HG02885 (cell line): Measurements from ENCODE around the gene SFRP2.

Experiments
- ATAC-seq: cut with Tn5 transposase; IDR thresholded peaks from one replicate; pipeline ENCODE4 v1.9.1; 2021; ENCODE audit warnings: mild to moderate bottlenecking; ENCODE audit not compliant: unreplicated experiment, poor library complexity

The SFRP2 gene

DNA sequence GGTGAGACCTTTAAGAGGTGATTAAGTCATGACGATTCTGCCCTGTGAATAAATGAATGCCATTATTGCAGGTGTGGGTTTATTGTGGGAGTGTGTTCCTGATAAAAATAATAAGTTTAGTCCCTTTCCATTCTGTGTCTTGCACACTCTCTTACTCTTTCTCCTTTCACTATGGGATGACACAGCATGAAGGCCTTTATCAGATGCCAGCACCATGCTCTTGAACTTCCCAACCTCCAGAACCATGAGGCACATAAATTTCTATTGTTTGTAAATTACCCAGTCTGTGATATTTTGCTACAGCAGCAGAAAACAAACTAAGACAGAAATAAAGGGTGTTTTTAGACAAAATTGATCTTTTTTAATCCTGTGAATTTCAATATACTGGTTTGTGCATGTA is 10.5 kb downstream of the SFRP2 start:
- no peak for ATAC-seq

DNA sequence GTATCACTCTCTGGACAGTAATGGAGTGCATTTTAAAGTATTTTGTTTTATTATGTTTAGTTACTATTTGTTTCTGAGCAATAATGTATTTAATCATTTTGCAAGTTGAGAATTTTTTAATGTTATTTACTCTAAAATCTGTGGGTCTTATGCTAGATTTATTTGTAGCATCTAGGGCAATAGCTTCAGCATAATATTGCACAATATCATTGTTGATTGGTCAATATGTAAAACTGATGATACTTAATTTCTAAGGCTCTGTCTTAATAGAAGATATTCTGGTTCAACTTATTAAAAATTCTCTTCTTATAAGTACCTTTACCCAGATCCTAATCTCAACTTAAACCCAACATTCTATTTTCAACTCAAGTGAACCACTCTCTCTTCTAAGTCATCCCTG is 11.5 kb downstream of the SFRP2 start:
- ATAC-seq, result no peak

DNA sequence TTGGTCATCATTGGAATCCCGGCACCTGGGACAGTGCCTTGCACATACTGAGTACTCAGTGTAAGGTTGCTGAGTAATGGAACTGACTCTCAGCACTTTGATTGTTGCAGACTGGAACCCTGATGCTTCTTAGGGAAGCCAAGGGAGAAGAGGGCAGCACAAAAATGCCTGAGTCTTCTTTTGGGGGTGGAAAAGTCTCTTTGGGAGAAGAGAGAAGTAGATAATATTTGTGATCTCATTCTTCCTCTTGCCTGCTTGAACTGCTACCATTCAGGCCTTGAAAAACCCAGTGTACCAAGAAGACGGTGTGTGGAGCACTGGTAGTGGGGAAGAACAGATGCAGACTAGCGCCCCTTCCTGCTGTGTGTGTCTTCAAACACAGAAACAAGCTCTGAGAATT is 12.3 kb downstream of the SFRP2 start:
- ATAC-seq, result no peak

- no peak for ATAC-seq
These were observed 15.6 kb downstream of the SFRP2 start for GRCh38 chr4:153773236-153773690.

GRCh38 chr4:153771046-153771445 is 17.8 kb downstream of the SFRP2 start:
- no peak for ATAC-seq

- ATAC-seq, result no peak
These were observed 22.1 kb downstream of the SFRP2 start for GRCh38 chr4:153766758-153767157.

DNA sequence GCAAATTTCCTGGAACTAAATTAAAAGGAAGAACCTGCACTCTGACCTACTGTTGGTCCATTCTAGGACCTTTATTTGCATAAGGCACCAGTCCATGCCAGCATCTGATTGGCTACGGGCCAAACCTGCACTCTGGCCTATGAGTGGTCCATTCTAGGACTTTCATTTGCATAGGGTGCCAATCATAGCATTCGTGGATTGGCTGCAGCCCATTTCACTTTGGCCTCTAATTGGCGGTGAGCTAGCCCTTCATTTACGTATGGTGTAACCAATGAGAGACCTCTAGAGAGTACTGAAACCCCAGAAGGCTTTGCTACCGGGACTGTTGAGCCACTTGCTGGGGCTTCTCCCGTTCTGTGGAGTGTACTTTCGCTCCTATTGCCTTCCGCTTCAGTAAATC is 23.0 kb downstream of the SFRP2 start:
- no peak for ATAC-seq

DNA sequence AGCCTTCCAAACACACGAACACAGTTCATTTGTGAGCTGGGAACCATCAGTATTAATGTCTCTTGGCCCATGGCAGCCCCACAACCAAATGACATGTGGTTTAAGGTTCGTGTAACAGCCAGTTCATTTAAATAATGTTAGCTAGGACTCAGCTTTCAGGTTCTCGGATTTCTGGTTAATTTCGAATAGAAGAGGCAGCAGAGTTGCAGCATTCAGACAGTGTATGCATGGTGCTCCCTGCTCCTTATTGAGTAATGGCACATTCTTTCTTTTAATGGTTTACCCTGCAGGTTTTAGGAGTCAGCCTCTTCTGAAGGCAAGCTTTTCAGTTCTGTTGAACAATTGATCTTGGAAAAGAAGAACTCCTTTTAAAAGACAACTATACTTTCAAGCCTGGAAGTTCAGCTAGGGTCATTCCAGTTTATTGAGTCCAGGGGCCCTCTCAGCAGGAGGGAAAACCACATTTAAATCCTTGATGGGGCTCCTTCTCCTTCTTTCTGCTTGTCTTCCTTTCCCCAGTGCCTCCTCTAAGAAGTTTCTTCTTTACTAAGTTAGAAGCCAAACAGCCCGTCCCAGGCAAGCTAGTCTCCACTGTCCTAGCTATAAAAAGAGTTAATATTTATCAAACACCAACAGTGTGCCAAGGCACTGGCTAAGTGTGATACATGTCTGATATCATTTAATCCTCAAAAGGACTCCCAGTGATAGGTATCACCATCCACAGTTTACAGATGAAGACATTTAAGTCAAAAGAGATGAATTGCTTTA is 24.1 kb downstream of the SFRP2 start:
- no peak for ATAC-seq

- ATAC-seq, result no peak
These were observed 25.5 kb downstream of the SFRP2 start for GRCh38 chr4:153763404-153763803.

GRCh38 chr4:153759407-153760316 is 29.2 kb downstream of the SFRP2 start, which contains the start of gene RNF175:
TSS of gene RNF175 (minus strand) at chr4:153760024. CDS start at chr4:153759862, 162 bp downstream.
- no peak for ATAC-seq

DNA sequence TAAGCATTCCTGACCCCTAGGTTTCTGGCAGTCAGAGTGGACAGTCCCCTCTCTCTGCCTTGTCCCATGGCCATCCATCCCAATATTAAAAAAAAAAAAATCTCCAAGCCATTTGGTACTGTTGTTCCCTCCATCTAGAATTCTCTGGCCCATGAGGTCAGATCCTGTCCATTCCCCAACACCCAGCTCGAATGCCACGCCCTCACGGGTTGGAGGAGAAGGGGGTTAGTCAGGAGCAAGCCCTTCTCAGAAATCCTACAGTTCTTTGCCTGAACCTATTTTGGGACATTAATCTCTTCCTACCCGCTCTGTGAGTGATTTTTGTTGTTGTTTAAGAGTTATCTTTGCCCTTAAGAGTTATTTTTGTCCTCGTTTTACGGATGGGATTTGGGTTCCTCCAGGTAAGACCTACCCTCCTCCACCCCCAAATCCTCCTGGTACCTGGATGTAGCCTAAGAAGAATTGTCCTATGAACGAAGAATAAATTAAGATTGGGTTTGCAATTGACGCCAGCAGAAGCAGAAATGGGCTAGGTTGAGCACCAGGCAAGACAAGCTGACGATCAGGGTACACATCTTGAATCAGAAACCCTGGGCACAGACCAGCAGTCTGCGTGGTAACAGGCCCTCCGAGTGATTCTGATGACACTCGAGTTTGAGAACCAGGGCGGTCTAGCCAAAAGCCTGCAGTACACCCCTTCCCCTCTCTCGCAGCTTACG is 30.0 kb downstream of the SFRP2 start:
- no peak for ATAC-seq

DNA sequence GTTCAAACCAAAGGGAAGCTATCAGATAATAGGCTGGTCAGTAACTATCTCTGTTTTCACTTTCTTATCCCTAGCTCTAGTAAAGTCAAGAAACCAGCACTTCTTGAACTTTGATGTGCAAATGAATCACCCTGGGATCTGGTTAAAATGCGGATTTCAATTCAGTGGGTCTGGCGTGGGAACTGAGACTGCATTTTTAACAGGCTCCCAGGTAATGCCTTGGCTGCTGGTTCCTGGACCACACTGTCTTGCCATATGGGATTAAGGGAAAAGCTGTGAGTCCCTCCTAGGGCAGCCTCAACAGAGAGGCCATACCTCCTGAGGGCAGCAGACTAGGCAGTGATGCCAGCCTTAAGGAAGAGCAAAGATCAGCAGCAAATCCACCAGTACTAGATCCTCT is 30.7 kb downstream of the SFRP2 start:
- ATAC-seq, result no peak

GRCh38 chr4:153757407-153757806 is 31.5 kb downstream of the SFRP2 start:
- no peak for ATAC-seq

GRCh38 chr4:153755186-153755585 is 33.7 kb downstream of the SFRP2 start:
- no peak for ATAC-seq

DNA sequence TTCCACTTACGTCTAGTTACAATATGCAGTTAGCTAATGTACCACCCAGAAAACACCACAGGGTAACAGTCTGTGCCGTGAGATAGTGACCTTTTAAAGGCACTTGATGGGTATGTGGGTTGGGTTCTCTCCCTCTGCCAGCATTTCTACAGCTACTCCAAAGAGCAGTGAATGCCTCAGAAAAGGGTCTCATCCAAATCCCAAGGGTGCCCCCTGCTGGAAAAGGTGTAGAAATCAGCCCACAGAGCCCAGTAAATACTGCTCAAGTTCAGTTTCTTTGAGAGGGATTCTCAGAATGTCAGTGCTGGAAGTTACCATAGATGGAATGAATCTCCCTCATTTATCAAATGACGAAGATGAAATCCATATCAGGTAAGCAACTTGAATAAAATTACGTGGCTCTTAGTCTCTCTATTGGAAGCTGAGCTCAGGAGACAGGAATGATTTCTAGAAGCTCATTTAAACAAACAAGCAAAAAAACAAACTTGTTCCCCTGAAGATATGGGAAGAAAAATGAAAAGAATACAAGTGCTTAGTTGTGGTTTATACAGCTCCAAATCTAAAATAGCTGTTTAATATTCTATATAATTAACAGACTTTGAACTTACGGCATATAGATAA is 38.6 kb downstream of the SFRP2 start:
- ATAC-seq, result peak; percentile 91

- ATAC-seq, result no peak
These were observed 40.5 kb downstream of the SFRP2 start for GRCh38 chr4:153748378-153748777.

GRCh38 chr4:153747406-153747955 is 41.4 kb downstream of the SFRP2 start:
- no peak for ATAC-seq

DNA sequence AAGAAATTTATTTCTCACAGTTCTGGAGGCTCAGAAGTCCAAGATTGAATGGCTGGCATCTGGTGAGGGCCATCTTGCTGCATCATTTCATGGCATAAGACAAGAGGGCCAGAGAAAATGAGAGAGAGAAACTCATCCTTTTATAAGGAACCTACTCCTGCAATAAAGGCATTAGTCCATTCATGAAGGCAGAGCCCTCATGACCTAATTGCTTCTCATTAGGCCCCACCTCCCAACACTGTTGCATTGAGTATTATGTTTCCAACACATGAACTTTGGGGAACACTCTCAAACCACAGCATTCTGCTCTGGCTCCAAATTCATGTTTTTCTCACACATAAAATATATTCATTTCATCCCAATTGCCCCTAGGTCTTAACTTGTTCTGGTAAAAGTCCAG is 43.2 kb downstream of the SFRP2 start:
- ATAC-seq, result no peak

GRCh38 chr4:153741541-153741940 is 47.3 kb downstream of the SFRP2 start:
- no peak for ATAC-seq

DNA sequence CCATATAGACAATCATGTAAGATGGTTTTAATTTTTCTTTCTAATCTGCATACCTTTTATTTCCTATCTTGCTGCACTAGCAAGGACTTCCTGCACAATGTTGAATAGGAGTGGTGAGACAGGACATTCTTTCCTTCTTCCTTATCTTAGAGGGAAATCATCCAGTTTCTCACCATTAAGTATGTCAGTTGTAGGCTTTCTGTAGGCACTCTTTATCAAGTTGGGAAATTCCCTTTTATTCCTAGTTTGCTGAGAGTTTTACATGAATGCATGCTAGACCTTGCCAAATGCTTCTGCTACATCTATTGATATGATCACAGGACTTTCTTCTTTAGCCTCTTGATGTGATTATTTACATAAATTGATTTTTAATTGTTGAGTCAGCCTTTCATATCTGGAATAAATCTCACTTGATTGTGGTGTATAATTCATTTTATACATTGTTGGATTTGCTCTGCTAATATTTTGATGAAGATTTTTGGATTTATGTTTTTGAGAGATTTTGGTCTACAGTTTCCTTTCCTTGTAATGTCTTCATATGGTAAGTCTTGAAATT is 52.9 kb downstream of the SFRP2 start:
- no peak for ATAC-seq
